IgD-negative memory B cell (primary cell): ENCODE data around the gene ROCK2. TPM values are rescaled to one million over a fixed set of nuclear protein-coding genes. Genes with fewer than 3 reads are reported as not detected.
"Not testable (repeated sequence)": the region's sequence is repeated elsewhere in the genome, so short reads cannot be mapped to it uniquely, and the experiment has no call there.

Experiments
- H3K27ac Mint-ChIP-seq, 3 donors: one replicate each; pipeline ENCODE4 v1.8.0; 2020 to 2022; ENCODE audit warnings: mild to moderate bottlenecking in 3 of 3, mixed read lengths in 3 of 3, moderate library complexity in 1 of 3
- H3K27me3 Mint-ChIP-seq: one replicate; pipeline ENCODE4 v1.8.0; 2021; ENCODE audit warnings: mixed read lengths
- H3K36me3 Mint-ChIP-seq: one replicate; pipeline ENCODE4 v1.8.0; 2020; ENCODE audit warnings: mild to moderate bottlenecking, mixed read lengths
- H3K4me1 Mint-ChIP-seq, 3 donors: one replicate each; pipeline ENCODE4 v1.8.0; 2020 to 2022; ENCODE audit warnings: mixed read lengths in 3 of 3, mild to moderate bottlenecking in 1 of 3
- H3K4me3 Mint-ChIP-seq, 4 donors: one replicate each; pipeline ENCODE4 v1.8.0; 2020 to 2022; ENCODE audit warnings: mild to moderate bottlenecking in 4 of 4, mixed read lengths in 4 of 4, moderate library complexity in 3 of 4
- H3K9me3 Mint-ChIP-seq, 3 donors: one replicate each; pipeline ENCODE4 v1.8.0; 2020 to 2021; ENCODE audit warnings: mixed read lengths in 3 of 3, mild to moderate bottlenecking in 1 of 3
- polyA plus RNA-seq: library from polyadenylated mRNA; unstranded; fragments of 300-500 nt; fragmentation: Illumina TruSeq; gene quantifications from one replicate; pipeline ENCODE4 v1.2.3, GENCODE V29; 2021

The ROCK2 gene
- polyA plus RNA-seq, 1 donor from 2014 or later = 13.3 TPM

DNA sequence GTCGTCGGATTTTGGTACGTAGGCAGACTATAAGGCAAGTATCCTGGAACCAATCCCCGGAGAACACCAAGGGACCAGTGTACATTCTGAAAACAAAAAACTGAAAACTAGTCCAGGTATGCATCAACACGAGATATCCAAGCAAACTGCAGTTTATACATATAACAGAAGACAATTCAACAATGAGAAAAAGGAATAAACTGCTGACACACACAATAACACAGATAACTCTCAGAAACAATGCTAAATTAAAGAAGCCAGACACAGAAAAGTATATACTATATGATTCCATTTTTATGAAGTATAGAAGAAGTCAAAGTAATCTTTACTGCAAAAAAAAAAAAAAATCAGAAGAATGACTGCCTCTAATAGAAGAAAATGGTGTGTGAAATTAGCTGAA, 5.9 kb downstream of the ROCK2 start:
- no peak overlapping the region for H3K4me3 Mint-ChIP-seq
- peaks cover 33 to 42% (median 41%) of the 10 kb centered on the region in 3 donors for H3K4me1 Mint-ChIP-seq
- H3K36me3 Mint-ChIP-seq = peaks cover 2% of the 10 kb centered on the region
- no peaks in the 10 kb centered on the region for H3K27me3 Mint-ChIP-seq
- H3K9me3 Mint-ChIP-seq = peaks cover 0 to 4% (median 2%) of the 10 kb centered on the region in 3 donors
- no peak overlapping the region for H3K27ac Mint-ChIP-seq

DNA sequence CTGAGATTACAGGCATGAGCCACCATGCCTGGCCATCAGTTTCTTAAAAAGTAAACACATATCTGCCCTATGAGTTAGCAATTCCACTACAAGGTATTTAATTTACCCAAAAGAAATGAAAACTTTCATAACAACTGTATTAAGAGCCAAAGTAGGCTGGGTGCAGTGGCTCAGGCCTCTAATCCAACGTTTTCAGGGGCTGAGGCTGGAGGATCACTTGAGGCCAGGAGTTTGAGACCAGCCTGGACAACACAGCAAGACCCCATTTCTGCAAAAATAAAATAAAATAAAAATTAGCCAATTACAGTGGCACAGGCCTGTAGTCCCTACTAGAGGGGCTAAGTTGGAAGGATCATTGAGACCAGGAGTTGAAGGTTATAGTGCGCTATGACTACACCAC, 6.5 kb downstream of the ROCK2 start:
- H3K36me3 Mint-ChIP-seq = peaks cover 2% of the 10 kb centered on the region
- H3K4me1 Mint-ChIP-seq = peaks cover 33 to 42% (median 36%) of the 10 kb centered on the region in 3 donors
- peaks cover under 1 to 4% (median 2%) of the 10 kb centered on the region in 3 donors for H3K9me3 Mint-ChIP-seq
- no peak overlapping the region for H3K4me3 Mint-ChIP-seq
- H3K27me3 Mint-ChIP-seq = no peaks in the 10 kb centered on the region
- H3K27ac Mint-ChIP-seq = no peak overlapping the region

DNA sequence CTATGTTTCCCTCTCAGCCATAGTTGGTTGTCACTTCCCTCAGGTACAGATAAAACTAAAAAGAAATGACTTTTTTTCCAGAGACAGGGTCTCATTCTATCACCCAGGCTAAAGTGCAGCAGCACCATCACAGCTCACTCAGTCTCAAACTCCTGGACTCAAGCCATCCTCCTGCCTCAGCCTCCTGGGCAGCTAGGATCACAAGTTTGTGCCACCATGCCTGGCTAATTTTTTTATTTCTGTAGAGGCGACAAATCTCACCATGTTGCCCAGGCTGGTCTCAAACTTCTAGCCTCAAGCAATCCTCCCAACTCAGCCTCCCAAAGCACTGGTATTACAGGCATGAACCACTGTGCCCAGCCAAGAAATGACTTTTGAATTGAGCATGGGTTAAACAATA, 8.2 kb downstream of the ROCK2 start:
- Mint-ChIP-seq H3K27me3 (no peaks in the 10 kb centered on the region), H3K27ac (no peak overlapping the region), H3K36me3 (peaks cover 2% of the 10 kb centered on the region), H3K4me3 (no peak overlapping the region), H3K4me1 (peaks cover 25 to 40% (median 27%) of the 10 kb centered on the region in 3 donors), H3K9me3 (peaks cover 2 to 10% (median 4%) of the 10 kb centered on the region in 3 donors)

DNA sequence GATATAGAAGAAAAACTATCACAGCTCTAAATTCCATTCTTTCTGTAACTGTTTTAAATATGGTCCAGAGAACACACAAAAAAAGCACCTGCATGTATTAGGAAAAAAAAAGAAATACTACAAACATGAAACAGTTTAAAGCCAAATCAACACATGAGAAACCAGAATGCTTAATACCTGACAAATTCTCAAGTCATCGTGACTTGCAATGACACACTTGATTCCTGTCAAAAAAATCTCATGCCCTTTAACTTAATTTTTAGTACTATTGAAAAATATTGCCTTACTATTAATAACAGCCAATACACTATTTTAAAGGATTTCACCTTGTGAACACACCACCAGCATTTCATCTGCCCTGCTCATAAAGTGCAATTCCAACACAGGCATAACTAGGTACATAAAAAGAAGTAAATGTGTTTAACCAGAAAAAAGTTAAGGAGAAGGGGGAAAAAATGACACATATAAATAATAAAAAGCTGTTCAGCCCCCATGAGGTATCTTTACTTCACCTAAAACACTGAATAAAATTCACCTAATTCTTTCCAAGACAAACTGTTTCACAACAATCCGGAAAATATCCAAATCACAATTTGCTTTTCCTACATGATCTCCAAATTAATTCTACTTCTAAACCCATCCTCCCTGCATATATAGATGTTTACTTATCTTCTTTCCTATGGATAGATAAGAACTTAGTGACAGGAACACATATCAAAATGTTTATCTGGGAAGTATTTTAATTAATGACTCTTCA, 10.8 kb downstream of the ROCK2 start:
- peaks cover 13 to 20% (median 13%) of the 10 kb centered on the region in 3 donors for H3K4me1 Mint-ChIP-seq
- peaks cover 2 to 10% (median 4%) of the 10 kb centered on the region in 3 donors for H3K9me3 Mint-ChIP-seq
- peaks cover 2% of the 10 kb centered on the region for H3K36me3 Mint-ChIP-seq
- H3K4me3 Mint-ChIP-seq = no peak overlapping the region
- H3K27me3 Mint-ChIP-seq = no peaks in the 10 kb centered on the region
- H3K27ac Mint-ChIP-seq = no peak overlapping the region

DNA sequence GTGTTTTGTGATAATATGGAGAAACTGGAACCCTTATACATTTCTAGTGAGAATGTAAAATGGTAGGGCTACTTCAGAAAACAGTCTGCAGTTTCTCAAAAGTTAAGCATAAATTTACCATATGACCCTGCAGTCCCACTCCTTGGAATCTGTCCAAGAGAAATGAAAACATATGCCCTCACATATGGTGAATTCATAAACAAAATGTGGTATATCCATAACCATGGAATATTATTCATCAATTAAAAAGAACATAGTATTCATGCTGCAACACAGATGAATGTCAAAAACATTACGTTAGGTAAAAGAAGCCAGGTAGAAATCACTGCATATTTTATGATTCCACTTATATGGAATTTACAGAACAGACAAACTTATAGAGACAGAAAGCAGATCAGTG, 11.8 kb downstream of the ROCK2 start:
- peaks cover 2% of the 10 kb centered on the region for H3K36me3 Mint-ChIP-seq
- no peak overlapping the region for H3K27ac Mint-ChIP-seq
- peaks cover 11 to 24% (median 16%) of the 10 kb centered on the region in 3 donors for H3K4me1 Mint-ChIP-seq

DNA sequence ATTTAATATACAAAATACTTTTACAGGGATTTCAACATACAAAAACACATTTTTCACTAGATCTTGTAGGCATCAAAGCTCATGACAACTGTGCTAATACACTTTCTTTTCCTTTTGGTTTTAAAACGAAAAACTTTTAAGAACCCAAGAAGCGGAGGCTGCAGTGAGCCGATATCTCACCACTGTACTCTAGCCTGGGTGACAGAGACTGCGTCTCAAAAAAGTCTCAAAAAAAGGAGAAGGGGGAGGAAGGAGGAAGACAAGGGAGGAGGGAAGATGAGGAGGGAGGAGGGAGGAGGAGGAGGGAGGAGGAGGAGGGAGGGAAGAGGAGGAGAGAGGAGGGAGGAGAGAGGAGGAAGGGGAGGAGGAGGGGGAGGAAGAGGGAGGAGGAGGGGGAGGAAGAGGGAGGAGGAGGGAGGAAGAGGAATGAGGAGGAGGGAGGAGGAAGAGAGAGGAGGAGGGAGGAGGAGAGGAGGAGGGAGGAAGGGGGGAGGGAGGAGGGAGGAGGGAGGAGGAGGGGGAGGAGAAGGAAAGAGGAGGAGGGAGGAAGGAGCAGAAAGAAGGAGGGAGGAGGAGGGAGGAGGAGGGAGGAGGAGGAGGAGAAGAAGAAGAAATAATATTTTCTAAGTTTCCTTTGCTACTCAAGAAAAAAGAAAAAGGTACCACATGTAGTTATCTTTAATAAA, 13.8 kb downstream of the ROCK2 start:
- H3K27me3 Mint-ChIP-seq = no peaks in the 10 kb centered on the region
- H3K4me3 Mint-ChIP-seq = no peak overlapping the region
- peaks cover 8 to 24% (median 16%) of the 10 kb centered on the region in 3 donors for H3K4me1 Mint-ChIP-seq
- H3K27ac Mint-ChIP-seq = no peak overlapping the region
- no peaks in the 10 kb centered on the region for H3K36me3 Mint-ChIP-seq
- peaks cover 2 to 6% (median 2%) of the 10 kb centered on the region in 3 donors for H3K9me3 Mint-ChIP-seq

More for the DNA sequence above, 11.8 kb downstream of the ROCK2 start:
- Mint-ChIP-seq H3K27me3 (no peaks in the 10 kb centered on the region), H3K4me3 (peak overlapping the region in 1 of 4 donors; percentile 20), H3K9me3 (peaks cover 2 to 10% (median 4%) of the 10 kb centered on the region in 3 donors)

DNA sequence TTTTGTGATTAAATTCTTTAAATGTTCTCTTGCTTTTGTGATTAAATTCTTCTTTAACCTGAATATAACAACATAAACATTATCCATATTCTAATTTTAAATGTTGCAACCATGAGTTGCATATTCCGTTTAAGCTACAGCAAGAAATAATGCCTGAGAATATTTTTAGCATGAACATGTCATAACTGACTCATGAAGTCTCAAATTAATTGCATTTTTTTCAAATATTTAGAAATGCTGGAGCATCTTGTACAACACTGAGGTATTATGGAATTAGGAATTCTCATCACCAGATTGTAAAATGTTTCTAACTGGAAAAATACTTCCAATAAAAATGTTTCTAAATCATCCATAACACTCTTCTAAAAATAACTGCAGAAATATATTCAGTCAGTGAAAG, 14.7 kb downstream of the ROCK2 start:
- Mint-ChIP-seq H3K9me3 (peaks cover 2 to 6% (median 2%) of the 10 kb centered on the region in 3 donors), H3K27me3 (no peaks in the 10 kb centered on the region), H3K4me1 (peaks cover 8 to 18% (median 15%) of the 10 kb centered on the region in 3 donors), H3K36me3 (no peaks in the 10 kb centered on the region), H3K4me3 (no peak overlapping the region), H3K27ac (no peak overlapping the region)

DNA sequence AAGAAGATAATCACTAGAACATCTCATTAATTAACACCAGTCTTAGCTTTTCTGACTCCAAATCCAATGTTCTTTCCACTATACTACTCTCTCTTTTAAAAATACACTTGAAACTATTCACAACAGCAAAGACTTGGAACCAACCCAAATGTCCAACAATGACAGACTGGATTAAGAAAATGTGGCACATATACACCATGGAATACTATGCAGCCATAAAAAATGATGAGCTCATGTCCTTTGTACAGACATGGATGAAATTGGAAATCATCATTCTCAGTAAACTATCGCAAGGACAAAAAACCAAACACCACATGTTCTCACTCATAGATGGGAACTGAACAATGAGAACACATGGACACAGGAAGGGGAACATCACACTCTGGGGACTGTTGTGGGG, 15.9 kb downstream of the ROCK2 start:
- not testable (repeated sequence) for H3K27ac Mint-ChIP-seq, H3K36me3 Mint-ChIP-seq
- peaks cover 10 to 18% (median 15%) of the 10 kb centered on the region in 3 donors for H3K4me1 Mint-ChIP-seq

DNA sequence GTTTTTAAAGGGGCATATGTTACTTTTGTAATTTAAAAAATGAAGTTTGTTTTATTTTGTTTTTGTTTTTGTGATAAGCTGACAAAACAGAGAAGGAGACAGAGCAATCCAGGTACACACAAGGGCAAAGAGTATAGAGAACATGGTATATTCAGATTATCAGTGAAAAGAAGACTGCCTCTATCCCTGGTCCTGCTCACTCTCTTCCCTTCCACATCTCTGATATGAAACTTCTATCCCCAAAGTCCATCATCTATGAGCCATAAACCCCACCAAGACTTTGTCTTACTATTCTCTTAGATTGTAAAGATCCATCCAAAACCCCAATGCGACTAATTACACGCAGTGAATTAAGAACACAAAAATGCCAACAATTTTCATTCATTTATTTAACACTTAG, 16.6 kb downstream of the ROCK2 start:
- Mint-ChIP-seq H3K9me3 (peaks cover 1 to 6% (median 2%) of the 10 kb centered on the region in 3 donors), H3K36me3 (no peaks in the 10 kb centered on the region), H3K27ac (no peak overlapping the region), H3K4me1 (peaks cover 12 to 14% (median 13%) of the 10 kb centered on the region in 3 donors), H3K4me3 (no peak overlapping the region), H3K27me3 (no peaks in the 10 kb centered on the region)

More for the DNA sequence above, 15.9 kb downstream of the ROCK2 start:
- not testable (repeated sequence) for H3K27me3 Mint-ChIP-seq, H3K4me3 Mint-ChIP-seq, H3K9me3 Mint-ChIP-seq

DNA sequence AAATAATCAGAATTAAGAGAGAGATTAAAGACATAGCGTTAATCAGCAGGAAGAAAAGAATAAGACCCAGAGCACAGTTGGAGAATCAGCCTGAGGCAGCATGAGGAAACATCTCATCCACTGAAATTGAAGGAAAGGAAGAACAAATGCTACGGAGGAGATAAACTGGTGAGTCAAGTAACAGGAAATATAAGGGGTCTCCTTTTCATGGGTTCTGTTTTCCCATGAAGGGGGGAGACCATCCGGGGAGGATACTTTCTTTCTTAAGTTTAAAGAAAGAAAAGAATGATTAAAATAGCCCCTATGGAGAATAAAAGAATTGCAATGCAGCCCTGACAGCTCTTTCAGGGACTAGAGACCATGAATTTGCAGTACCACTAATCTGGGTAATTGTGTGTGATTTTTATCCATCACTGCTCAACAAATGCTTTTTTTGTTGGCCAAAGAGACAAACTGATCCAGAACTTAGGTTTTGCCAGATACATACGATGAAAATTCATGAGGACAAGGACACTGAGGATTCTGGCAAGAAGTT, 17.7 kb downstream of the ROCK2 start:
- Mint-ChIP-seq H3K27me3 (no peaks in the 10 kb centered on the region), H3K4me3 (no peak overlapping the region), H3K27ac (no peak overlapping the region), H3K4me1 (peaks cover 16% of the 10 kb centered on the region in 3 donors), H3K36me3 (no peaks in the 10 kb centered on the region), H3K9me3 (no peaks in the 10 kb centered on the region)

DNA sequence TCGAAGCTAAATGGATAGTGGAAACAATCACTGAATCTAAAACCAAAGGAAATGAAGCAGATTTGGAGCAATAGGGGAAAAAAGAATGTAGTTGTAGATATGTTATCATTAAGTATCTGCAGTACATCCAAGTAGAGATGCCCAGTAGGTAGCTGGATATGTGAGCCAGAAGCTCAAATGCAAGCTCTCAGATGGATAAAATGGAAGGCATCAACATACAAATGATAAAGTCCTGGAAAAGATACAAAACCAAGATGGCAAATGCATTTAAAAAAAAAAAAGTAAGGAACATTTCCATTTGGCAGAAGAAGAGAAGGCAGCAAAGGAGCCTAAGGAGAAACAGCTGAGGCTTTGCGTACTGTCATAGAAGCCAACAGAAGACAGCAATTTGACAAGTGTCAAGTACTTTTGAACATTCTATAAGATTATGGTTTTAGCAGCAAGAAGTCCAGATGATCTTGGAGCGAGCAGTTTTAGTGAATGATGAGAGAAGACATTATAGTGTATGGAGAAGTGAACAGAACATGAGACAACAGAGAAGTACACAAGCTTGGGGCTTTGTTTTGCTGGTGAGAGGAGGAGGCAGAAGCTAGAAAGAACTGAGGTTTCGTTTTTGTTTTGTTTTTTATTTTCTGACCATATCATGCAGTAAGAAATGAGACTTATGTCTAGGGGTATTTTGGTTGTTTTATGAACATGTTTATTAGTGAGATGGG, 18.3 kb downstream of the ROCK2 start:
- no peak overlapping the region for H3K4me3 Mint-ChIP-seq
- H3K27me3 Mint-ChIP-seq = no peaks in the 10 kb centered on the region
- H3K4me1 Mint-ChIP-seq = peaks cover 13 to 15% (median 15%) of the 10 kb centered on the region in 3 donors
- no peaks in the 10 kb centered on the region for H3K36me3 Mint-ChIP-seq
- no peak overlapping the region for H3K27ac Mint-ChIP-seq
- no peaks in the 10 kb centered on the region for H3K9me3 Mint-ChIP-seq

DNA sequence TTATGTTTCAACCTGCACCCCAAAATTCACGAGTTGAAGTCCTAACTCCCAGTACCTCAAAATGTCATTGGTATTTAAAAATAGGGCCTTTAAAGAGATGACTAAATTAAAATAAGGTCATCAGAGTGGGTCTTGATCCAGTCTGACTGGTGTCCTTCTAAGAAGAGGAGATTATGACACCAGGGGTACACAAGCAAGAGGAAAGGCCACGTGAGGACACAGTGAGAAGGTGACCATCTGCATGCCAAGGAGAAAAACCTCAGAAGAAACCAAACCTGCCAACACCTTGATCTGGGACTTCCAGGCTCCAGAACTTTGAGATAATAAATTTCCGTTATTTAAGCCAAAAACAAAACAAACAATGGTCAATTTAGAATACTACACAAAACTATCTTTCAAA, 22.6 kb downstream of the ROCK2 start:
- Mint-ChIP-seq H3K4me1 (peaks cover 8 to 17% (median 13%) of the 10 kb centered on the region in 3 donors), H3K27me3 (no peaks in the 10 kb centered on the region), H3K27ac (no peak overlapping the region), H3K9me3 (no peaks in the 10 kb centered on the region), H3K36me3 (no peaks in the 10 kb centered on the region), H3K4me3 (no peak overlapping the region)

DNA sequence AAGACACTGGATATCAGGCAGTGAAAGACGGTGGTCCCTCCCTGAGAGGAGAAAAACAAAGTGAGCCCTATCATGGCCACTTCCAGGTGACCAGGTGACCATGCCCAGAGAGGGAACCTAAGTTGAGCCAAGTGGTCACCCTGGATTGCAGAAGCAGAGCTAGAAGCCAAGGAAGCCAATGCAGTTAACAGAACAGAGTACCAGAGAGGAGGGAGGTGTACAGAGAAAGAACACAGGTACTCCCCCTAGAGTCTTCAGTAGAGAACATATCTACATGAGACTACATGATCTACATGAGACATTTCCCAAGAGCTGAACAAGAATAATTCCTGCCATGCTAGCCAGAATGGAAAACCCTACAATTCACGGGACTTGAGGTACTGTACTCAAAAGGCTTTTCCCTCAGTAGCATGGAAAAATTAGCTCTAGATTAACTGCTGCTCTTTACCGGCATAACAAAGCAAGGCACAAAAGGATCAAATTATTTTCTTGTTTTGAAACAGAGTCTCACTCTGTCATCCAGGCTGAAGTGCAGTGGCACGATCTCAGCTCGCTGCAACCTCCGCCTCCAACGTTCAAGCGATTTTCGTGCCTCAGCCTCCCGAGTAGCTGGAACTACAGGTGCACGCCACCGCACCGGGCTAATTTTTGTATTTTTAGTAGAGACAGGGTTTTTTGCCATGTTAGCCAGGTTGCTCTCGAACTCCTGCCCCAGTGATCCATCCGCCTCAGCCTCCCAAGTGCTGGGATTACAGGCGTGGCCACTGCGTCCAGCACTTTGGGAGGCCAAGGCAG, 23.5 kb downstream of the ROCK2 start:
- H3K4me3 Mint-ChIP-seq = no peak overlapping the region
- H3K4me1 Mint-ChIP-seq = peaks cover 8 to 17% (median 15%) of the 10 kb centered on the region in 3 donors
- H3K27me3 Mint-ChIP-seq = no peaks in the 10 kb centered on the region
- H3K36me3 Mint-ChIP-seq = no peaks in the 10 kb centered on the region
- no peak overlapping the region for H3K27ac Mint-ChIP-seq
- no peaks in the 10 kb centered on the region for H3K9me3 Mint-ChIP-seq

DNA sequence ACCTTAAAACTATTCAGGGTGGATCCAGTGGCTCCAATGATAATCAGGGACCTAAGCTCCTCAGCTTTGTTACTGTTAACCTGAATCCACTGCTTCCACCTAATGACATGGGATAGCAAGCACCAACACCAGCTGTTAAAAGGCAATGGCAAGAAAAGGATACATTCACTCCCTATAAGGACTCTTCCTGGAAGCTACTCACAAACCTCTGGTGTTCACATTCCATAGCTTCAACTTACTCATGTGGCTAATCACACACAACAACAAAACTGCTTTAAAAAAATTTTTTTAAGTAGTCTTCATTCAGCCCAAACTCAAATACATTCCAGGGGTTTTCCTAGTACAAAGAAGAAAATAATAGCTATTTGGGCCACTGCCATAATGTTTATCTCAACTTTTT, 24.5 kb downstream of the ROCK2 start:
- H3K9me3 Mint-ChIP-seq = no peaks in the 10 kb centered on the region
- no peak overlapping the region for H3K27ac Mint-ChIP-seq
- peaks cover 8 to 17% (median 15%) of the 10 kb centered on the region in 3 donors for H3K4me1 Mint-ChIP-seq
- H3K36me3 Mint-ChIP-seq = no peaks in the 10 kb centered on the region
- no peak overlapping the region for H3K4me3 Mint-ChIP-seq
- H3K27me3 Mint-ChIP-seq = no peaks in the 10 kb centered on the region
